ENCODE data around the gene DNAJC1.

Gene DNAJC1

DNA sequence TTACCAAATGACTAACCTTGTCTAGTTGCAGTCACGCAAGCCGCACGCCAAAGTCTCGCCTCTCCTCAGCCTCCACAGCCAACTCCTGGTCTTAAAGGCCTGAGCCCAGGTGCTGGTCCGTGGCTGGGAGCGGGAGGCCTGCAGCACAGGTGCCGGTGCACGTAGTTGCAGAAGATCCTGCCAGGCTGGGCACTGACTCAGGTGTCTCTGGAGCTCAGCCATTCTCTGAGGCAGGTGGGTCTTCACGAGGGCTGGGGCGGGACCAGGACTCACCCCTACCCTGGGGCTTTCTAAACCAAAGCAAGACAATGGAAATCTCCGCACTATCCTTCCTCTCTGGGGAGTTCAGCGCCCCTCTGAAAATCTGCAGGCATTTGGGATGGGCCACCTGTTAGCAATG, 253.1 kb downstream of the DNAJC1 start:
- Histone ChIP-seq H3K4me1 (ENCODE audit: control insufficient read depth in 1 of 2, insufficient read depth in 2 of 2, low read length in 2 of 2) (peaks cover 15 to 16% of the 10 kb centered on the region in 2 experiments), H2AFZ (ENCODE audit: insufficient read depth, low read length, poor library complexity) (no peak overlapping the region), H3K27ac (ENCODE audit: low read depth, low read length) (no peak overlapping the region), H3K9ac (ENCODE audit: low read length) (no peak overlapping the region), H4K91ac (ENCODE audit: low read depth, low read length) (no peak overlapping the region), H3K4me3 (ENCODE audit: low read depth, low read length) (no peak overlapping the region), H2BK12ac (ENCODE audit: low read length) (no peak overlapping the region), H3K79me1 (ENCODE audit: low read length) (peaks cover 5% of the 10 kb centered on the region), H3K23ac (ENCODE audit: low read length) (no peak overlapping the region), H3K18ac (ENCODE audit: low read length) (no peak overlapping the region), H3K9me3 (ENCODE audit: insufficient read depth, low read depth, low read length) (no peaks in the 10 kb centered on the region), H4K8ac (ENCODE audit: low read depth, low read length) (peak overlapping the region; percentile 8), H3K4ac (ENCODE audit: low read depth, low read length) (no peak overlapping the region), H4K12ac (ENCODE audit: low read depth, low read length) (no peak overlapping the region), H3K79me2 (ENCODE audit: control insufficient read depth, insufficient read depth, low read length, poor library complexity) (no peaks in the 10 kb centered on the region), H3K27me3 (ENCODE audit: insufficient read depth, low read length) (no peaks in the 10 kb centered on the region), H2BK120ac (ENCODE audit: insufficient read depth, low read length, poor library complexity) (no peak overlapping the region), H3K36me3 (ENCODE audit: control insufficient read depth in 1 of 2, insufficient read depth in 2 of 2, low read length in 2 of 2) (peaks cover 24 to 27% of the 10 kb centered on the region in 2 experiments), H3K14ac (ENCODE audit: low read length) (no peak overlapping the region), H2BK5ac (ENCODE audit: low read depth, low read length, poor library complexity) (peak overlapping the region; percentile 2), H2AK5ac (ENCODE audit: low read length) (no peak overlapping the region), H3K4me2 (ENCODE audit: low read length) (no peak overlapping the region)
- DNase-seq: no peak
- no CpG with 5 or more reads among the region's 12 CpGs for WGBS (ENCODE audit: extremely low coverage, insufficient coverage, insufficient read length)

DNA sequence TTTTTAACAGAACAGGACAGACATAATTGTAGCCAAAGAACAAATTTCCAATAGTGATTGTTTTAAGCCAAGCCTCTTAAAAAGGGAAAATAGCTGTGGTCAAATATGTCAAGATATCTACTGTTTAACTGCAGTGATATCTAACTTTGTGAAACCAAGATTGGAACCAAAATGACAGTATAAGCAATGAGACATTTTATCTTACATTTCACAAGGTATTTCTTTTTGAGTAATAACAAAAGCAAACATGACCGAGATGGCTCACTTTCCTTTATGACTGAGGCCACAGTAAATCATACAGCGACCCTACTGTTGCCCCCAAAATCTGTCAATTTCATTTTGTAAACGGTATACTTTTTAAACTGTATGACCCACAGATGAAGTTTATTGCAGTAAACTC, 253.7 kb downstream of the DNAJC1 start:
- no peak overlapping the region for H3K18ac ChIP-seq (ENCODE audit: low read length)

DNA sequence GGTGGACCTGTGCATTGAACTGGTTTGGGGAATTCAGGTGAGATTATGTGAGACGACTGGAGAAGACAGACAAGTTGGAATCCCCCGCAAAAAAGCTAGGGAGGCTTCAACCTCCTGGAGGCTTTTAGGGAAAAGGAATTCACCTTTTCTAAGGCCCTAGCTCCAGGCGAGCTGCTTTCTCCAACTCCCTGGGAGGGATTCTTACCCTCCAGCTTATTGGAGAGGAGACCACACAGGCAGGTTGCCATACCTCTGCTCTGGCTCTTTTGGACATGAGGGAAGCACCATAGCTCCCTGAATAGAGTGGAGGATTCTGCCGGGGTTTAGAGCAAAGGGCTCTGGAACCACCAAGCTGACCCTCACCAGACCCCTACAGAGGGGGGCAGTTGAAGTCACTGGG, 255.7 kb downstream of the DNAJC1 start:
- H3K27me3 ChIP-seq (ENCODE audit: insufficient read depth, low read length): no peaks in the 10 kb centered on the region
- no peak overlapping the region for H2AFZ ChIP-seq (ENCODE audit: insufficient read depth, low read length, poor library complexity)
- no peak overlapping the region for H3K23ac ChIP-seq (ENCODE audit: low read length)
- no peak overlapping the region for H3K18ac ChIP-seq (ENCODE audit: low read length)
- no peak overlapping the region for H4K8ac ChIP-seq (ENCODE audit: low read depth, low read length)
- peak overlapping the region; percentile 21 for H4K12ac ChIP-seq (ENCODE audit: low read depth, low read length)
- H2BK12ac ChIP-seq (ENCODE audit: low read length): no peak overlapping the region
- no peak overlapping the region for H3K9ac ChIP-seq (ENCODE audit: low read length)
- peaks cover 7% of the 10 kb centered on the region for H3K79me1 ChIP-seq (ENCODE audit: low read length)
- H3K4me2 ChIP-seq (ENCODE audit: low read length): no peak overlapping the region
- H3K9me3 ChIP-seq (ENCODE audit: insufficient read depth, low read depth, low read length): no peaks in the 10 kb centered on the region
- H3K4me3 ChIP-seq (ENCODE audit: low read depth, low read length): no peak overlapping the region
- no peak overlapping the region for H3K27ac ChIP-seq (ENCODE audit: low read depth, low read length)
- peaks cover 11 to 21% of the 10 kb centered on the region in 2 experiments for H3K4me1 ChIP-seq (ENCODE audit: control insufficient read depth in 1 of 2, insufficient read depth in 2 of 2, low read length in 2 of 2)
- no peak overlapping the region for H4K91ac ChIP-seq (ENCODE audit: low read depth, low read length)
- no peak overlapping the region for H2BK120ac ChIP-seq (ENCODE audit: insufficient read depth, low read length, poor library complexity)
- peaks cover 28 to 31% of the 10 kb centered on the region in 2 experiments for H3K36me3 ChIP-seq (ENCODE audit: control insufficient read depth in 1 of 2, insufficient read depth in 2 of 2, low read length in 2 of 2)
- H3K79me2 ChIP-seq (ENCODE audit: control insufficient read depth, insufficient read depth, low read length, poor library complexity): no peaks in the 10 kb centered on the region
- H3K4ac ChIP-seq (ENCODE audit: low read depth, low read length): no peak overlapping the region
- no CpG with 5 or more reads among the region's 4 CpGs for WGBS (ENCODE audit: extremely low coverage, insufficient coverage, insufficient read length)
- H3K14ac ChIP-seq (ENCODE audit: low read length): no peak overlapping the region
- DNase-seq: no peak
- no peak overlapping the region for H2AK5ac ChIP-seq (ENCODE audit: low read length)
- H2BK5ac ChIP-seq (ENCODE audit: low read depth, low read length, poor library complexity): no peak overlapping the region

More for the DNA sequence above, 253.7 kb downstream of the DNAJC1 start:
- no peak overlapping the region for H3K14ac ChIP-seq (ENCODE audit: low read length)
- H3K4me3 ChIP-seq (ENCODE audit: low read depth, low read length): no peak overlapping the region
- no peak overlapping the region for H4K8ac ChIP-seq (ENCODE audit: low read depth, low read length)
- no peak overlapping the region for H4K12ac ChIP-seq (ENCODE audit: low read depth, low read length)
- no peak overlapping the region for H3K27ac ChIP-seq (ENCODE audit: low read depth, low read length)
- H2BK12ac ChIP-seq (ENCODE audit: low read length): no peak overlapping the region
- no peaks in the 10 kb centered on the region for H3K79me2 ChIP-seq (ENCODE audit: control insufficient read depth, insufficient read depth, low read length, poor library complexity)
- no peak overlapping the region for H3K23ac ChIP-seq (ENCODE audit: low read length)
- H3K4ac ChIP-seq (ENCODE audit: low read depth, low read length): no peak overlapping the region
- H3K9me3 ChIP-seq (ENCODE audit: insufficient read depth, low read depth, low read length): no peaks in the 10 kb centered on the region
- H4K91ac ChIP-seq (ENCODE audit: low read depth, low read length): no peak overlapping the region
- no peak overlapping the region for H2AFZ ChIP-seq (ENCODE audit: insufficient read depth, low read length, poor library complexity)
- no peak overlapping the region for H2BK5ac ChIP-seq (ENCODE audit: low read depth, low read length, poor library complexity)
- WGBS (ENCODE audit: extremely low coverage, insufficient coverage, insufficient read length): no CpG with 5 or more reads among the region's 3 CpGs
- H3K36me3 ChIP-seq (ENCODE audit: control insufficient read depth in 1 of 2, insufficient read depth in 2 of 2, low read length in 2 of 2): peaks cover 26 to 28% of the 10 kb centered on the region in 2 experiments
- H2AK5ac ChIP-seq (ENCODE audit: low read length): no peak overlapping the region
- peaks cover 15 to 16% of the 10 kb centered on the region in 2 experiments for H3K4me1 ChIP-seq (ENCODE audit: control insufficient read depth in 1 of 2, insufficient read depth in 2 of 2, low read length in 2 of 2)
- H3K27me3 ChIP-seq (ENCODE audit: insufficient read depth, low read length): no peaks in the 10 kb centered on the region
- no peak overlapping the region for H3K4me2 ChIP-seq (ENCODE audit: low read length)
- H3K9ac ChIP-seq (ENCODE audit: low read length): no peak overlapping the region
- H2BK120ac ChIP-seq (ENCODE audit: insufficient read depth, low read length, poor library complexity): no peak overlapping the region
- peaks cover 5% of the 10 kb centered on the region for H3K79me1 ChIP-seq (ENCODE audit: low read length)
- no peak for DNase-seq

DNA sequence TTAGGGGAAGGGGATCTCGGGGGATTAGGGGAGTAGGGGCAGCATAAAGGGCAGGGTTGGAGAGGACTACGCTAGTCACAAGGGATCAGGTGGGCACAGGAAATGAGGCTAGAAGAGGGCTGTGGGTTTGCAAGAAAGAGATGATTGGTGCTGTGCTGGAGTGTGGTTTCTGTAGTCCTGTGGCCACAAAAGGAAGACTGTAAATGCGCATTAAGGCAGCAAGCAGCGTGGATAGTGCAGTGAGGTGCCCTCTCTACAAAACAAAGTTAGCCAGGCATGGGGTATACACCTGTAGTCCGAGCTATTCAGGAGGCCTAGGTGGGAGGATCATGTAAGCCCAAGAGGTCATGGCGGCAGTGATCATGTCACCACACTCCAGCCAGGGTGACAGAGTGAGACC, 257.4 kb downstream of the DNAJC1 start:
- no peaks in the 10 kb centered on the region for H3K79me2 ChIP-seq (ENCODE audit: control insufficient read depth, insufficient read depth, low read length, poor library complexity)
- no peak overlapping the region for H2BK120ac ChIP-seq (ENCODE audit: insufficient read depth, low read length, poor library complexity)
- no peak overlapping the region for H3K9ac ChIP-seq (ENCODE audit: low read length)
- H3K4me3 ChIP-seq (ENCODE audit: low read depth, low read length): no peak overlapping the region
- H3K27me3 ChIP-seq (ENCODE audit: insufficient read depth, low read length): no peaks in the 10 kb centered on the region
- no peak overlapping the region for H3K4ac ChIP-seq (ENCODE audit: low read depth, low read length)
- no peak overlapping the region for H2AK5ac ChIP-seq (ENCODE audit: low read length)
- H2AFZ ChIP-seq (ENCODE audit: insufficient read depth, low read length, poor library complexity): no peak overlapping the region
- no peaks in the 10 kb centered on the region for H3K9me3 ChIP-seq (ENCODE audit: insufficient read depth, low read depth, low read length)
- no peak overlapping the region for H2BK5ac ChIP-seq (ENCODE audit: low read depth, low read length, poor library complexity)
- WGBS (ENCODE audit: extremely low coverage, insufficient coverage, insufficient read length): no CpG with 5 or more reads among the region's 6 CpGs
- no peak overlapping the region for H4K91ac ChIP-seq (ENCODE audit: low read depth, low read length)
- H3K18ac ChIP-seq (ENCODE audit: low read length): peak overlapping the region; percentile 35
- peaks cover 28 to 34% of the 10 kb centered on the region in 2 experiments for H3K36me3 ChIP-seq (ENCODE audit: control insufficient read depth in 1 of 2, insufficient read depth in 2 of 2, low read length in 2 of 2)
- no peak overlapping the region for H3K23ac ChIP-seq (ENCODE audit: low read length)
- no peak overlapping the region for H2BK12ac ChIP-seq (ENCODE audit: low read length)
- no peak overlapping the region for H3K4me2 ChIP-seq (ENCODE audit: low read length)
- no peak overlapping the region for H4K12ac ChIP-seq (ENCODE audit: low read depth, low read length)
- peaks cover 0 to 15% of the 10 kb centered on the region in 2 experiments for H3K4me1 ChIP-seq (ENCODE audit: control insufficient read depth in 1 of 2, insufficient read depth in 2 of 2, low read length in 2 of 2)
- H4K8ac ChIP-seq (ENCODE audit: low read depth, low read length): peak overlapping the region; percentile 16
- no peak overlapping the region for H3K27ac ChIP-seq (ENCODE audit: low read depth, low read length)
- H3K14ac ChIP-seq (ENCODE audit: low read length): no peak overlapping the region
- no peak for DNase-seq
- H3K79me1 ChIP-seq (ENCODE audit: low read length): peaks cover 7% of the 10 kb centered on the region
